HG03575 (cell line): ENCODE data around the gene EGFL7.

Experiments used
- ATAC-seq: cut with Tn5 transposase; IDR thresholded peaks from one replicate; pipeline ENCODE4 v1.9.1; 2021; ENCODE audit not compliant: unreplicated experiment, insufficient number of reproducible peaks, low FRiP score; ENCODE audit errors: extremely low read depth

Gene EGFL7

GRCh38 chr9:136640171-136641111 is 22.3 kb upstream of the EGFL7 start:
- ATAC-seq: no peak

DNA sequence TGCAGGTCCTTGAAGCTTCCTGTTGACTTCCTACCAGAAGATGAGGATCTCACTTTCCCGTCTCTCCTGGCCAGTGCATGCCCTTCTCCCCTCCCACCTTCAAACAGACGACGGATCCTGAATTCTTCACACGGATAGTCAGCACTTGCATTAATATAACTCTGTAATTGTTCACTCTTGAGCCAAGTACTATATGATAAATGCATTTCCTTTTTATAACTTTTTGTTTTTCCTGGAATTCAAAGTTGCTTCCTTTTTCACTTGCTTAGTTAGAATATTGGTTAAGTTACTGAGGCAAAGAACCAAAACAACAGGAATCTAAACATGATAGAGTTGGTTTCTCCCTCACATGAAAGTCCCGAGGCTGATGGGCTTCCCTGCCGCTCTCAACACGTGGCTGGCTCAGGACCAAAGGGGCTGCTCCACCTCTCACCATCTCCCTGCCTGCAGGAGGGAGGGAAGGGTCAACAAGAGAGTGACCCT is 20.2 kb upstream of the EGFL7 start:
- ATAC-seq: no peak

GRCh38 chr9:136643596-136644342 is 18.9 kb upstream of the EGFL7 start:
- ATAC-seq: no peak

- no peak for ATAC-seq
Observed at GRCh38 chr9:136644343-136644592, 18.4 kb upstream of the EGFL7 start.

DNA sequence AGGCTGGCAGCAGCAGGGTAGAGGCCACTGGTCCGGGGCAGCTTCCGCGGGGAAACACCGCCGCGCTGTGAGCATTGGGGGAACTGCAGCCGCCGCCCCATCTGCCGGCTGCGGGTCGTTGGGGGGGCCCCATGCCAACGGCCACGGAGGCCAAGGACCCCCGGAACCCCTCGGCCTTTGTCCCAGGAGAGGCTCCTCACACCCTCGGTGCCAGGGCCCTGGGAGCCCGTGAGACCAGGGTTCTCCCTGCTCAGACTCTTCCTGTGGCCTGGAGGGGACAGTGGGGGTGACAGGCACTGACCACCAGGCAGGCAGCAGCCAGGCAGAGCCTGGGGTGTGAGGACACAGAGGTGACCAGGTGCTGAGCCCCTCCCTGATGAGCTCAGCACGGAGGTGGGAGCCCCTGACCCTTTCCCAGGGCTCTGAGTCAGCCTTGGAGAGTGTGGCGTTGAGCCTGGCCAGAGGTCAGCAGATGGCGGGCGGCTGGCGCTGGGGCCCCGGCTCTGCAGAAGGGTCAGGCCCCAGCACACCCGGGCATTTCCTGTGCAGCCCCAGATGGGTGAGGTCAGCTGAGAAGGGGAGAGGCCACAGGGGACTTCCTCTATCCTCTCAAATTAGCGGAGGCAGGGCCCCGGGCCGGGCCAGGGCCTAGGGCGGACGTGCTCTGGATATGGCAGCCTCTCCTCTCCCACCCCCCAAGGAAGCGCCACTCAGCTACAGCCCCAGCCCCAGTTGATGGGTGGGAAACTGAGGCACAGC is 17.9 kb upstream of the EGFL7 start:
- no peak for ATAC-seq

DNA sequence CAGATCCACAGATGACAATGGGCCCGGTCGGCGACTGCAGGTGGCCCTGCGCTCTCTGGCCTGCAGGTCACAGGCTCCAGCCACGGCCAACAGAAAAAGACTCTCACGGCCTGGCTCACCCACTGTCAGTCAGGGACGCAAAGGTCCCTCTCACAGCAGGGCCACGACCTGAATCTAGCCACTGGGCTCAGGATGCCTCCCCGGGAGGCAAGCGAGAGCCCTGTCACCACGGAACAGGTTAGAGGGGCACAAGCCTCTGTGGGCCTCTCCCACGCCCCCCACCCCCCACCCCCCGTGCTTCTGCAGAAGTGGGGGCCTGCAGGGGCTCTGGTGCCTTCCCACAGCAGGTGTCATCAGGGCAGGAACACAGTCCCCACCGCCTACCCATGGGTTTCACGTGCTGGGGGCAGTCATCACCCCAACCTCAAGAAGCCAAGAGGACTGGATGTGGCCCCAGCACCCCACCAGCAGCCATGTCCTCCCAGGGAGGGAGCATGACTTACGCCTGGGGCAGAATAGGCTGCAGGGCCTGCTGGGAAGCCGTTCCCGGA is 17.3 kb upstream of the EGFL7 start:
- no peak for ATAC-seq

DNA sequence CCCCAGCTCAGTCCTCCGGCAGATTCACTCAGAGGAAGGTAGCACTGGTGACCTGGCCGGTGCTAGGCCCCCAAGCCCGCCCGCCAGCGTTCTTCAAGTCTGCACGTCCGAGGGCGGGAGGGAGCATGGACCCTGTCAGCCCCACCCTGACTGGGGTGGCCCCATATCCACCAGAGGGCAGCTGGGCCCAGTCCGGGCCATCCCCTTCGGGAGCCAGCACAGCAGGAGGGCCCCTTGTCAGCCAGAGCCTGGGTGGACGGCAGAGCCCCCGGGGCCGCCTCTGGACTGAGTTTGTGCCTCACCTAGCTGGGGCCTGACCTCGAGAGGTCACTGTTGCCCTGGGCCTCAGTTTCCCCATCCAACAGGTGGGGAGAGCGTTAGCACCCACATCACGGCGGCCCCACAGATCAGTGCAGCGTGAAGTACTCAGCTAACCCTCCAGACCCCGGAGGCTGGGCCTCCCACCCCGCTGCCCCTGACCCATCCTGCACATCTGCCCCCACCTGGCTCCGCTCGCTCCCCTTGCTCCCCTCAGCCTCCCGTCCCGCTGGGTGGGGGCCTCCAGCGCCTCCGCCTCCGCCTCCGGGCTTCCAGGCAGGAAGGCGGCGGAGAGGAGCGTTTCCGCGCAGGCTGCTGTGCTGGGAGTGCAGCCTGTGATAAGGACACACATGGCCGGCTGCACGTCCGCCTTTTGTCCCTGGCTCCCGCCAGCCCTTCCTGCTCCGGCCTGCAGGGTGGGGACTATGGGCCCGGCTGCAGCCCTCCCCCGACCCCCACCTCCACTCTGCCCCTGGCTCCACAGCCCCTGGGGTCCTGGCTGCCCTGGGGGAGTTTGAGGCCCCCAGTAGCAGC is 16.6 kb upstream of the EGFL7 start:
- ATAC-seq: no peak

GRCh38 chr9:136646827-136647711 is 15.6 kb upstream of the EGFL7 start:
- ATAC-seq: no peak

GRCh38 chr9:136648751-136649150 is 14.0 kb upstream of the EGFL7 start:
- ATAC-seq: no peak

DNA sequence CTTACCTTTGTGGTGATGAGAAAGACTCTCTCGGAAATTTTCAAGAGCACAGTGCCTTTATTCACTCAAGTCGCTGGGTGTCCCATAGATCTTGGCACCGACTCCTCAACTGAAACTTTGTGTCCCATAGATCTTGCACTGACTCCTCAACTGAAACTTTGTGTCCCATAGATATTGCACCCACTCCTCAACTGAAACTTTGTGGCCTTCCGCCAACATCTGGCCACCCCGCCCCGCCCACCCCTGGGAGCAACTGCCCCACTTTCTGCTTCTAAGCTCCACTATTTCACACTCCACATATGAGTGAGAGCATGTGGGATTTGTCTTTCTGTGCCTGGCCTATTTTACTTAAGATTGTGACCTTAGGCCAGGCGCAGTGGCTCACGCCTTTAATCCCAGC is 12.7 kb upstream of the EGFL7 start:
- no peak for ATAC-seq

DNA sequence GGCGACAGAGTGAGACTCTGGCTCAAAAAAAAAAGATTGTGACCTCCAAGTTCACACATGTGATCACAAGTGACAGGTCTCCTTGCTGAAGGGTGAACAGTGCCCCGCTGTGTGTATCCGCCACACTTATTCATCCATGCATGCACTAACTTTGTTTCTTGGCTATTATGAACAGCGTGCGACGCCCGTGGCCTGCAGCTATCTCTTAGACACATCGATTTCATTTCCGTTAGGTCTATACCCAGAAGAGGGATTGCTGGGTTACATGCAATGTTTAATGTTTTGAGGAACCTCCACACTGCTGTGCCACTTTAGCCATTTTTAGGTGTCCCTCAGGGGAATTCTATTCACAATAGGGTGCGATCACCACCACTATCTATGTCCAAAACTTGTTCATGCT is 12.1 kb upstream of the EGFL7 start:
- no peak for ATAC-seq

GRCh38 chr9:136651860-136652259 is 10.9 kb upstream of the EGFL7 start:
- ATAC-seq: no peak

- no peak for ATAC-seq
Observed at GRCh38 chr9:136653323-136654079, 9.2 kb upstream of the EGFL7 start.

GRCh38 chr9:136654820-136655535 is 7.7 kb upstream of the EGFL7 start:
- no peak for ATAC-seq

GRCh38 chr9:136655536-136656182 is 7.1 kb upstream of the EGFL7 start:
- ATAC-seq: no peak

DNA sequence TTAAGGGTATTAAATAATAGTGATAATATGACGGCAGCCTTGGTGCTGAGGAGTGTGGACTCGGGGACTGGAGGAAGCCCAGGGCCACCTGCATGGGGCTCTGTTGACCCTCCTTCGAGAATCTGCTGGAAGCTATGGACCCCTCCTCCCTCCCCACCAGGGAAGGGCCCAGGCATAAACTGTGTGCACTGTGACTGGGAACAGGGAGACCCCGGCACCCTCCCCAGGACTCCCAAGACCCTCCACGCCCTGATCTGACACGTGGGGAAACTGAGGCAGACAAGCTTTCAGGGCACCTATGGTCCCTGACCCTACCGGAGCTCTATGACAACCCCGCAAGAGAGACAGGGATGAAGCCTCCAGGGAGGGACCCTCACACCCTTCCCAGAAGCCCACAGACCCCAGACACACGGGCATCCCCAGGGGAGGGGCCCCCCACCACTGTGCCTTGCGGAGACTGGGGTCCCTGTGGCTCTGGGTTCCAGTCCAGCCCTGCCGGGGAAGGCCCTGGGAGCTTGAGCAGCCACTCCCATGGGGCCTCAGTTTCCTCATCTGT is 6.5 kb upstream of the EGFL7 start:
- ATAC-seq: no peak
